Measurements from ENCODE around the gene TMCO1.

- TF ChIP-seq CTCF (conservative IDR thresholded peaks at IDR 0.05) (no peak), ZFX (IDR thresholded peaks at IDR 0.05) (no peak)
Observed at GRCh38 chr1:165726169-165726568, 42.5 kb downstream of the TMCO1 start.

Data from C4-2B (cell line).